Glutamatergic neuron (in vitro differentiated cells): ENCODE data around the gene AMZ1. TPM values are rescaled to one million over a fixed set of nuclear protein-coding genes. Genes with fewer than 3 reads are reported as not detected.

Experiments
- DNase-seq: peaks from one replicate; pipeline ENCODE4 v3.0.0; 2022
- H3K27ac Mint-ChIP-seq: one replicate; pipeline ENCODE4 v1.8.0; 2020; ENCODE audit warnings: mild to moderate bottlenecking, mixed read lengths, inconsistent platforms; ENCODE audit not compliant: unreplicated experiment
- H3K27me3 Mint-ChIP-seq: one replicate; pipeline ENCODE4 v1.8.0; 2020; ENCODE audit warnings: mild to moderate bottlenecking, moderate library complexity, mixed read lengths, inconsistent platforms; ENCODE audit not compliant: unreplicated experiment
- H3K36me3 Mint-ChIP-seq: one replicate; pipeline ENCODE4 v1.8.0; 2020; ENCODE audit warnings: mild to moderate bottlenecking, mixed read lengths, inconsistent platforms; ENCODE audit not compliant: unreplicated experiment
- H3K4me1 Mint-ChIP-seq: one replicate; pipeline ENCODE4 v1.8.0; 2020; ENCODE audit warnings: mild to moderate bottlenecking, low read depth, mixed read lengths, inconsistent platforms; ENCODE audit not compliant: unreplicated experiment
- H3K4me3 Mint-ChIP-seq: one replicate; pipeline ENCODE4 v1.8.0; 2020; ENCODE audit warnings: mild to moderate bottlenecking, mixed read lengths, inconsistent platforms; ENCODE audit not compliant: unreplicated experiment
- H3K9me3 Mint-ChIP-seq: one replicate; pipeline ENCODE4 v1.8.0; 2020; ENCODE audit warnings: mild to moderate bottlenecking, moderate library complexity, mixed read lengths, inconsistent platforms; ENCODE audit not compliant: unreplicated experiment
- CTCF ChIP-seq: fragments of 200-600 bp; sonication (generic); IDR thresholded peaks from one replicate; pipeline ENCODE4 v1.5.0; 2021; ENCODE audit not compliant: partially characterized antibody, unreplicated experiment
- total RNA-seq: library from RNA; stranded (reverse); fragmentation: NEBNext Ultra II Directional; extraction: Animal tissue kit (Norgen Biotek cat#: 25700); gene quantifications from one replicate; pipeline ENCODE4 v1.2.1, GENCODE V29; 2021; ENCODE audit not compliant: unreplicated experiment

AMZ1 gene
- total RNA-seq, 1 donor from 2014 or later, result 0.15 TPM

- TF ChIP-seq CTCF, result no peak
- Mint-ChIP-seq H3K9me3 (no peaks in the 10 kb centered on the region), H3K4me3 (no peak overlapping the region), H3K27ac (no peak overlapping the region), H3K27me3 (peaks cover 13% of the 10 kb centered on the region), H3K36me3 (no peaks in the 10 kb centered on the region), H3K4me1 (peaks cover 8% of the 10 kb centered on the region)
- DNase-seq, result no peak
These were observed 14.0 kb downstream of the AMZ1 start for GRCh38 chr7:2701832-2702593.

- H3K4me1 Mint-ChIP-seq, result peaks cover 11% of the 10 kb centered on the region
- no peaks in the 10 kb centered on the region for H3K36me3 Mint-ChIP-seq
- H3K27ac Mint-ChIP-seq, result no peak overlapping the region
- TF ChIP-seq CTCF, result no peak
- H3K27me3 Mint-ChIP-seq, result peaks cover 13% of the 10 kb centered on the region
- DNase-seq, result no peak
- no peak overlapping the region for H3K4me3 Mint-ChIP-seq
- H3K9me3 Mint-ChIP-seq, result peaks cover 2% of the 10 kb centered on the region
These were observed 14.6 kb downstream of the AMZ1 start for GRCh38 chr7:2702594-2702957.

GRCh38 chr7:2705371-2706096 lies 17.5 kb downstream of the AMZ1 start:
- DNase-seq, result no peak
- peaks cover 11% of the 10 kb centered on the region for H3K4me1 Mint-ChIP-seq
- H3K36me3 Mint-ChIP-seq, result no peaks in the 10 kb centered on the region
- no peak overlapping the region for H3K27ac Mint-ChIP-seq
- H3K27me3 Mint-ChIP-seq, result peaks cover 7% of the 10 kb centered on the region
- H3K9me3 Mint-ChIP-seq, result peaks cover 2% of the 10 kb centered on the region
- TF ChIP-seq CTCF, result no peak
- H3K4me3 Mint-ChIP-seq, result no peak overlapping the region

GRCh38 chr7:2706685-2707126 lies 18.7 kb downstream of the AMZ1 start:
- peaks cover 11% of the 10 kb centered on the region for H3K4me1 Mint-ChIP-seq
- peak overlapping the region; percentile 33 for H3K27ac Mint-ChIP-seq
- peaks cover 7% of the 10 kb centered on the region for H3K27me3 Mint-ChIP-seq
- peak overlapping the region; percentile 20 for H3K4me3 Mint-ChIP-seq
- peaks cover 2% of the 10 kb centered on the region for H3K9me3 Mint-ChIP-seq
- DNase-seq, result no peak
- TF ChIP-seq CTCF, result no peak
- no peaks in the 10 kb centered on the region for H3K36me3 Mint-ChIP-seq

- no peak for TF ChIP-seq CTCF
- H3K27me3 Mint-ChIP-seq, result peaks cover 7% of the 10 kb centered on the region
- no peak overlapping the region for H3K27ac Mint-ChIP-seq
- no peak overlapping the region for H3K4me3 Mint-ChIP-seq
- no peak for DNase-seq
- H3K4me1 Mint-ChIP-seq, result peaks cover 5% of the 10 kb centered on the region
- peaks cover 2% of the 10 kb centered on the region for H3K9me3 Mint-ChIP-seq
- H3K36me3 Mint-ChIP-seq, result no peaks in the 10 kb centered on the region
These were observed 19.5 kb downstream of the AMZ1 start for GRCh38 chr7:2707481-2707880.
